ENCODE data around the gene IGFBP7.

IGFBP7 gene

GRCh38 chr4:57040510-57040909 is 69.7 kb downstream of the IGFBP7 start:
- no peak for DNase-seq (ENCODE audit: low read depth)

GRCh38 chr4:57039345-57039744 is 70.8 kb downstream of the IGFBP7 start:
- no peak for DNase-seq (ENCODE audit: low read depth)

- DNase-seq (ENCODE audit: low read depth): no peak
These were observed 72.1 kb downstream of the IGFBP7 start for GRCh38 chr4:57037982-57038604.

GRCh38 chr4:57034520-57034919 is 75.7 kb downstream of the IGFBP7 start:
- DNase-seq (ENCODE audit: low read depth): no peak

GRCh38 chr4:57023104-57023503 is 87.1 kb downstream of the IGFBP7 start:
- peak; percentile 89 for DNase-seq (ENCODE audit: low read depth)

- peak; percentile 72 for DNase-seq (ENCODE audit: low read depth)
These were observed 89.6 kb downstream of the IGFBP7 start for GRCh38 chr4:57020467-57021101.

GRCh38 chr4:57018980-57019379 is 91.2 kb downstream of the IGFBP7 start:
- no peak for DNase-seq (ENCODE audit: low read depth)

GRCh38 chr4:57013543-57014120 is 96.6 kb downstream of the IGFBP7 start:
- DNase-seq (ENCODE audit: low read depth): no peak

- no peak for DNase-seq (ENCODE audit: low read depth)
These were observed 110.4 kb downstream of the IGFBP7 start for GRCh38 chr4:56999751-57000150.

- no peak for DNase-seq (ENCODE audit: low read depth)
These were observed 114.7 kb downstream of the IGFBP7 start for GRCh38 chr4:56995525-56995924.

GRCh38 chr4:56990109-56990905 is 119.9 kb downstream of the IGFBP7 start:
- DNase-seq (ENCODE audit: low read depth): no peak

GRCh38 chr4:56986952-56987351 is 123.2 kb downstream of the IGFBP7 start:
- DNase-seq (ENCODE audit: low read depth): no peak

GRCh38 chr4:56986192-56986591 is 124.0 kb downstream of the IGFBP7 start:
- DNase-seq (ENCODE audit: low read depth): no peak

GRCh38 chr4:56981795-56982201 is 128.4 kb downstream of the IGFBP7 start:
- peak; percentile 38 for DNase-seq (ENCODE audit: low read depth)
